GM12878 (cell line): ENCODE results near the gene ST8SIA1. TPM values are rescaled to one million over a fixed set of nuclear protein-coding genes. Genes with fewer than 3 reads are reported as not detected.

Source experiments
- ATAC-seq: fragments of 200-7000 bp; cut with Tn5 transposase; 3 replicates; pipeline ENCODE4 v1.9.1; 2020; ENCODE audit warnings: mild to moderate bottlenecking, moderate library complexity
- BruUV-seq: library from RNA; stranded (reverse); fragments of 400-500 nt; replicated peaks from 2 replicates; lab custom pipeline; 2021; lab: Mats Ljungman, UMichigan
- CTCF ChIA-PET: fragments of 300-600 bp; sonication (Branson Sonifier 250); formaldehyde crosslinking; extraction: SDS; loops from one replicate; lab custom pipeline; 2021; ENCODE audit warnings: inconsistent platforms; lab: Yijun Ruan, JAX
- POLR2A ChIA-PET: fragments of 350-600 bp; formaldehyde crosslinking; extraction: SDS; loops from one replicate; lab custom pipeline; 2021; ENCODE audit warnings: inconsistent platforms; lab: Charles Lee
- RAD21 ChIA-PET: fragments of 300-600 bp; sonication (Branson Sonifier 250); formaldehyde crosslinking; loops from one replicate; lab custom pipeline; 2023; ENCODE audit warnings: antibody characterized with exemption; ENCODE audit not compliant: unreplicated experiment; lab: Charles Lee
- SMC1A ChIA-PET: fragments of 300-600 bp; sonication (Branson Sonifier 250); formaldehyde crosslinking; loops from one replicate; lab custom pipeline; 2023; ENCODE audit not compliant: unreplicated experiment, uncharacterized antibody; lab: Charles Lee
- DNase-seq: peaks from one replicate; pipeline ENCODE4 v3.0.0-alpha.2; 2011; ENCODE audit warnings: low read depth, low spot score
- FAIRE-seq: peaks from 3 replicates; lab custom pipeline; 2011; peaks lifted over from hg19 to GRCh38; lab: Jason Lieb, UNC
- H2AFZ ChIP-seq: 2 replicates; pipeline ENCODE4 v1.6.0; 2011; ENCODE audit warnings: low read depth, low read length, control low read depth; ENCODE audit not compliant: control insufficient read depth
- H3K27ac ChIP-seq: 2 replicates; pipeline ENCODE4 v1.5.1; 2011; ENCODE audit warnings: control low read depth; ENCODE audit not compliant: control insufficient read depth, insufficient read depth
- H3K27me3 ChIP-seq, 2 experiments: replicated peaks in 1 of 2; 2 replicates each; pipeline versions ENCODE4 v1.6.0 to v1.6.1; 2011; ENCODE audit warnings: low read length in 1 of 2; ENCODE audit not compliant: control insufficient read depth in 2 of 2, insufficient read depth in 2 of 2
- H3K36me3 ChIP-seq, 2 experiments: 2 replicates each; pipeline ENCODE4 v1.5.1; 2011; ENCODE audit warnings: low read length in 1 of 2; ENCODE audit not compliant: control insufficient read depth in 2 of 2, insufficient read depth in 2 of 2
- H3K4me1 ChIP-seq: 2 replicates; pipeline ENCODE4 v1.6.1; 2011; ENCODE audit warnings: mild to moderate bottlenecking, low read length, moderate library complexity, mixed read lengths; ENCODE audit not compliant: control insufficient read depth, insufficient read depth
- H3K4me2 ChIP-seq: 2 replicates; pipeline ENCODE4 v1.6.0; 2011; ENCODE audit warnings: control low read depth; ENCODE audit not compliant: control insufficient read depth, insufficient read depth
- H3K4me3 ChIP-seq: fragments of 200-600 bp; sonication (generic); 2 replicates; pipeline ENCODE4 v1.5.1; 2016
- H3K79me2 ChIP-seq: 2 replicates; pipeline ENCODE4 v1.6.0; 2011; ENCODE audit warnings: low read length; ENCODE audit not compliant: control insufficient read depth, insufficient read depth
- H3K9ac ChIP-seq: 2 replicates; pipeline ENCODE4 v1.8.0; 2011; ENCODE audit warnings: low read length, control low read depth, mixed read lengths; ENCODE audit not compliant: control insufficient read depth, insufficient read depth
- H3K9me3 ChIP-seq: replicated peaks from 3 replicates; pipeline ENCODE4 v1.5.1; 2011; ENCODE audit warnings: mild to moderate bottlenecking, low read length; ENCODE audit not compliant: control insufficient read depth, insufficient read depth
- H4K20me1 ChIP-seq: 2 replicates; pipeline ENCODE4 v1.6.0; 2011; ENCODE audit not compliant: control insufficient read depth, insufficient read depth
- CBFB ChIP-seq: IDR thresholded peaks from 2 replicates; pipeline ENCODE4 v1.6.1; 2016; ENCODE audit warnings: antibody characterized with exemption, low read depth
- CREM ChIP-seq: IDR thresholded peaks from 2 replicates; pipeline ENCODE4 v1.6.1; 2014; ENCODE audit warnings: antibody characterized with exemption, low read depth
- DPF2 ChIP-seq: fragments of 450-650 bp; IDR thresholded peaks from 2 replicates; pipeline ENCODE4 v1.6.1; 2017; ENCODE audit warnings: mild to moderate bottlenecking
- EZH2 ChIP-seq: IDR thresholded peaks from 2 replicates; pipeline ENCODE4 v1.6.1; 2012; ENCODE audit warnings: low read depth, mild to moderate bottlenecking, control low read depth, inconsistent platforms, low read length, borderline replicate concordance; ENCODE audit not compliant: control insufficient read depth
- GABPA ChIP-seq: IDR thresholded peaks from 2 replicates; pipeline ENCODE4 v1.6.1; 2014; ENCODE audit warnings: antibody characterized with exemption, low read depth, mild to moderate bottlenecking, inconsistent platforms
- KAT2A ChIP-seq: conservative IDR thresholded peaks from 2 replicates; pipeline ENCODE4 v1.6.1; 2011; ENCODE audit warnings: low read depth, low read length; ENCODE audit not compliant: control insufficient read depth
- SMAD5 ChIP-seq: IDR thresholded peaks from 2 replicates; pipeline ENCODE4 v1.6.1; 2016; ENCODE audit warnings: antibody characterized with exemption, low read depth
- WGBS: methylation state at CpG from one replicate; pipeline ENCODE4 v1.1.6; 2016; ENCODE audit warnings: low lambda C conversion rate; ENCODE audit not compliant: insufficient replicate concordance, insufficient coverage; ENCODE audit errors: missing lambda C conversion rate; 5-methylcytosine and 5-hydroxymethylcytosine counted together
- in situ Hi-C: fragments of 300-500 bp; cut with MboI; formaldehyde crosslinking; loops from 9 replicates; pipeline ENCODE4 v1.14.3; 2018; ENCODE audit warnings: mixed read lengths
- intact Hi-C: fragments of 100-400 bp; cut with micrococcal nuclease; formaldehyde crosslinking; loops from one replicate; pipeline ENCODE4 v1.14.2; 2022; ENCODE audit not compliant: unreplicated experiment
- polyA plus RNA-seq, 11 experiments: library from polyadenylated mRNA; depleted of rRNA in 4 of 11; unstranded in 6 of 11; stranded (reverse) in 5 of 11; fragments of >200 nt; fragmentation: Nextera tagmentation in 4 of 11; fragmentation: Illumina TruSeq in 1 of 11; extraction: Ambion mirVana in 4 of 11; extraction: Trizol in 1 of 11; gene quantifications; 1 replicate in 1 of 11; 2 replicates in 10 of 11; pipeline versions ENCODE4 v1.2.1 to v1.2.3, GENCODE V29; 2011 to 2016; ENCODE audit warnings: inconsistent platforms in 2 of 11, missing spikeins in 2 of 11, low read depth in 1 of 11
- total RNA-seq, 4 experiments: library from RNA; depleted of rRNA in 3 of 4; stranded (reverse); fragments of >200 nt in 3 of 4; fragmentation: Illumina TruSeq in 1 of 4; extraction: Trizol in 1 of 4; gene quantifications; 2 replicates each; pipeline versions ENCODE4 v1.2.1 to v1.2.3, GENCODE V29; 2013 to 2021
- TF ChIP-seq, protein P1 (sequence below): fragments of 450-650 bp; IDR thresholded peaks from 2 replicates; pipeline ENCODE4 v1.6.1; 2017; ENCODE audit warnings: low read depth, mild to moderate bottlenecking, moderate library complexity
- TF ChIP-seq, protein P2 (sequence below): fragments of 450-650 bp; IDR thresholded peaks from 2 replicates; pipeline ENCODE4 v1.6.1; 2017; ENCODE audit warnings: mild to moderate bottlenecking, moderate library complexity

ST8SIA1 gene
- total and polyA plus RNA-seq, 10 of the 15 experiments (the other 5 are each of a cell fraction or from before 2014, with no cell fraction given), result 0.23 to 0.35 (median 0.23) TPM; not detected in 7

DNA sequence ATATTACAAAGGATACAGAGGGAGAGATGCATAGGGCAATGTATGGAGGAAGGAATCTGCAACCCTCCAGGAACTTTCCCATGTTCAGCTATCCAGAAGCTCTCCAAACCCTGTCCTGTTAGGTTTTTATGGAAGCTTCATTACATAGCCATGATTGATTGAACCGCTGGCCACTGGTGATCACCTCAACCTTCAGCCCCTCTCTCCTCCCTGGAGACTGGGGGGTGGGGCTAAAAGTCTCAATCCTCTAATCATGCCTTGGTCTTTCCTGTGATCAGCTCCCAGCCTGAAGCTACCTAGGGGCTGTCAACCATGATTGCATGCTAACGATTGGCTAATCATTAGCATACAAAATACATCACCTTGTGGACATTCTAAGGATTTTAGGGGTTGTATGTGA, 123.4 kb downstream of the ST8SIA1 start:
- H3K4me1 ChIP-seq, result no peaks in the 10 kb centered on the region
- ATAC-seq, result no peak
- no peak for TF ChIP-seq CBFB
- TF ChIP-seq DPF2, result no peak
- TF ChIP-seq, protein P1, sequence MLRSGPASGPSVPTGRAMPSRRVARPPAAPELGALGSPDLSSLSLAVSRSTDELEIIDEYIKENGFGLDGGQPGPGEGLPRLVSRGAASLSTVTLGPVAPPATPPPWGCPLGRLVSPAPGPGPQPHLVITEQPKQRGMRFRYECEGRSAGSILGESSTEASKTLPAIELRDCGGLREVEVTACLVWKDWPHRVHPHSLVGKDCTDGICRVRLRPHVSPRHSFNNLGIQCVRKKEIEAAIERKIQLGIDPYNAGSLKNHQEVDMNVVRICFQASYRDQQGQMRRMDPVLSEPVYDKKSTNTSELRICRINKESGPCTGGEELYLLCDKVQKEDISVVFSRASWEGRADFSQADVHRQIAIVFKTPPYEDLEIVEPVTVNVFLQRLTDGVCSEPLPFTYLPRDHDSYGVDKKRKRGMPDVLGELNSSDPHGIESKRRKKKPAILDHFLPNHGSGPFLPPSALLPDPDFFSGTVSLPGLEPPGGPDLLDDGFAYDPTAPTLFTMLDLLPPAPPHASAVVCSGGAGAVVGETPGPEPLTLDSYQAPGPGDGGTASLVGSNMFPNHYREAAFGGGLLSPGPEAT, result no peak
- no peak for TF ChIP-seq GABPA
- TF ChIP-seq, protein P2, sequence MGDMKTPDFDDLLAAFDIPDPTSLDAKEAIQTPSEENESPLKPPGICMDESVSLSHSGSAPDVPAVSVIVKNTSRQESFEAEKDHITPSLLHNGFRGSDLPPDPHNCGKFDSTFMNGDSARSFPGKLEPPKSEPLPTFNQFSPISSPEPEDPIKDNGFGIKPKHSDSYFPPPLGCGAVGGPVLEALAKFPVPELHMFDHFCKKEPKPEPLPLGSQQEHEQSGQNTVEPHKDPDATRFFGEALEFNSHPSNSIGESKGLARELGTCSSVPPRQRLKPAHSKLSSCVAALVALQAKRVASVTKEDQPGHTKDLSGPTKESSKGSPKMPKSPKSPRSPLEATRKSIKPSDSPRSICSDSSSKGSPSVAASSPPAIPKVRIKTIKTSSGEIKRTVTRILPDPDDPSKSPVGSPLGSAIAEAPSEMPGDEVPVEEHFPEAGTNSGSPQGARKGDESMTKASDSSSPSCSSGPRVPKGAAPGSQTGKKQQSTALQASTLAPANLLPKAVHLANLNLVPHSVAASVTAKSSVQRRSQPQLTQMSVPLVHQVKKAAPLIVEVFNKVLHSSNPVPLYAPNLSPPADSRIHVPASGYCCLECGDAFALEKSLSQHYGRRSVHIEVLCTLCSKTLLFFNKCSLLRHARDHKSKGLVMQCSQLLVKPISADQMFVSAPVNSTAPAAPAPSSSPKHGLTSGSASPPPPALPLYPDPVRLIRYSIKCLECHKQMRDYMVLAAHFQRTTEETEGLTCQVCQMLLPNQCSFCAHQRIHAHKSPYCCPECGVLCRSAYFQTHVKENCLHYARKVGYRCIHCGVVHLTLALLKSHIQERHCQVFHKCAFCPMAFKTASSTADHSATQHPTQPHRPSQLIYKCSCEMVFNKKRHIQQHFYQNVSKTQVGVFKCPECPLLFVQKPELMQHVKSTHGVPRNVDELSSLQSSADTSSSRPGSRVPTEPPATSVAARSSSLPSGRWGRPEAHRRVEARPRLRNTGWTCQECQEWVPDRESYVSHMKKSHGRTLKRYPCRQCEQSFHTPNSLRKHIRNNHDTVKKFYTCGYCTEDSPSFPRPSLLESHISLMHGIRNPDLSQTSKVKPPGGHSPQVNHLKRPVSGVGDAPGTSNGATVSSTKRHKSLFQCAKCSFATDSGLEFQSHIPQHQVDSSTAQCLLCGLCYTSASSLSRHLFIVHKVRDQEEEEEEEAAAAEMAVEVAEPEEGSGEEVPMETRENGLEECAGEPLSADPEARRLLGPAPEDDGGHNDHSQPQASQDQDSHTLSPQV, result no peak
- TF ChIP-seq EZH2, result no peak
- no peak for TF ChIP-seq CREM
- no peak for TF ChIP-seq SMAD5
- no peak for TF ChIP-seq KAT2A
- TF ChIP-seq, all 136 proteins: peak for 0
- WGBS, result 0% methylated on average over 2 of the region's 2 CpGs
- Histone ChIP-seq H3K4me2 (no peak overlapping the region), H2AFZ (no peak overlapping the region), H3K27ac (no peak overlapping the region), H3K27me3 (no peaks in the 10 kb centered on the region), H3K36me3 (no peaks in the 10 kb centered on the region), H3K79me2 (no peaks in the 10 kb centered on the region), H3K9ac (no peak overlapping the region), H3K9me3 (no peaks in the 10 kb centered on the region), H4K20me1 (no peaks in the 10 kb centered on the region), H3K4me3 (no peak overlapping the region)
- SMC1A ChIA-PET, result no interaction called here
- intact Hi-C loops, result no loop called here
- no peak for DNase-seq
- RAD21 ChIA-PET, result no interaction called here
- POLR2A ChIA-PET, result no interaction called here
- FAIRE-seq, result no peak
- in situ Hi-C loops, result no loop called here
- BruUV-seq, result no TSS peak
- CTCF ChIA-PET, result no interaction called here
